EL (cell line): Measurements from ENCODE around the gene ELAC2.
A peak's percentile ranks its signal among the peaks of the same experiment; 100 is the strongest.
"Not testable (repeated sequence)": the region's sequence is repeated elsewhere in the genome, so short reads cannot be mapped to it uniquely, and the experiment has no call there.

ENCODE experiments used
- DNase-seq: peaks from one replicate; pipeline ENCODE4 v3.0.0-alpha.2; 2016

The ELAC2 gene

GRCh38 chr17:12985431-12986293, 32.2 kb downstream of the ELAC2 start:
- no peak for DNase-seq

DNA sequence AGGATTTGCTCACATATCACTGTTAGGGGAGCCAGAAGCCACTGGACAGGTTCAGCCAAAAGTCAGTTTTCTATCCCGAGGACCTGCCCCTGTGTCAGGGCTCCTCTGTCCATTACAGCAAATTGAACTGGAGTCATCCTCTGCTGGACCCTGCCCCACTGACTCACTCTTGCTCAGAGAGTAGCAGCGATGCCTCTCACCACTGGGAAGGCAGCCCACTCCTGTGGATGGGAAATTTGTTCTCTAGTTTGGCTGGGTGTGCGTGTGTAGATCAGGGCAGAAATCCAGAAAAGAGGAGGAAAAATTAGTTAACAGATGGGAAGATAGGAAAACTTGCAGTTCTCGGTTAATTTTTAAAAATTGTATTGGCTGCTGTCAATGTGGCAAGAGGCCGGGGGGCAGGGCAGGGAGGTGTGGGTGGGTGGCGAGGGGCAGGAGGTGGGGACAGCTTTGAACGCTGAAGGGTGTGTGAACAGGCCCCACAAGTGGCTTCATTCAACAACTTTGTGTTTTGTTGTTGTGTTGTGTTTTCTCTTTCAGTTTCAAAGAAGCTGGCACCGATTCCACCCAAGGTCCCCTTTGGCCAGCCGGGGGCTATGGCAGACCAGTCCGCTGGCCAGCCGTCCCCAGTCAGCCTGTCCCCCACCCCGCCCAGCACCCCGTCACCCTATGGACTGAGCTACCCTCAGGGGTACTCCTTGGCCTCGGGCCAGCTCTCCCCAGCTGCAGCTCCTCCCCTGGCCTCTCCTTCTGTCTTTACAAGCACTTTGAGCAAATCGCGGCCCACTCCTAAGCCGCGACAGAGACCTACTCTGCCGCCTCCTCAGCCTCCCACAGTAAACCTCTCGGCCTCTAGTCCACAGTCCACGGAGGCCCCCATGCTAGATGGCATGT, 33.6 kb downstream of the ELAC2 start:
- DNase-seq: peak; percentile 65

- DNase-seq: no peak
Observed at GRCh38 chr17:12982224-12982623, 35.6 kb downstream of the ELAC2 start.

DNA sequence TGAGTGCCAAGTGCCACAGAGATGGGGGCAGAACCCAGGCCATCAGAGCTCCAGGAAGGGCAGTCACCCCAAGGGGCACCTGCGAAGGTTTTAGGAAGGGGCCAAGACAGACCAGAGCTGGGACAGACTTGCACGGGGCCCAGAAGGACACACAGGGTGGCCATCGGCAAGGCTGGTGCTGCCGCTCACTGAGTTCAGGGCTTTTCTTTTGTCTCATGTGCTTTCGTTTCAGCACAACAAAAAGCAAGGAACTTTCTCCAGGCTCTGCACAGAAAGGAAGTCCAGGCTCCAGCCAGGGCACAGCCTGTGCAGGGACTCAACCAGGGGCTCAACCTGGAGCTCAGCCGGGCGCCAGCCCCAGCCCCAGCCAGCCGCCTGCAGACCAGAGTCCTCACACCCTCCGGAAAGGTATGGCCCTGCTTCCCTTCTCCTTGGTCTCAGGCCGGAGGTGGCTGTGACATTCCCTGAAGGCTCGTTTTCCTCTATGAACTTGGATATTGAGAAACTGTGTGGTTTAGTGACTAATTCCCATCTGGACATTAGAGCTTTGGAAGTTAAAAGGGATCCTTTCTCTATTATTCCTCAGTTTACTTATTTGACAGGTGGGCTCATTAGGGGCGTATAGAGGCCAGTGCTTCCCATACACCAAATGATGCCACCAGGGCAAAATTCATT, 37.9 kb downstream of the ELAC2 start:
- no peak for DNase-seq

- no peak for DNase-seq
Observed at GRCh38 chr17:12979246-12979645, 38.6 kb downstream of the ELAC2 start.

GRCh38 chr17:12978787-12979186, 39.0 kb downstream of the ELAC2 start:
- DNase-seq: not testable (repeated sequence)

DNA sequence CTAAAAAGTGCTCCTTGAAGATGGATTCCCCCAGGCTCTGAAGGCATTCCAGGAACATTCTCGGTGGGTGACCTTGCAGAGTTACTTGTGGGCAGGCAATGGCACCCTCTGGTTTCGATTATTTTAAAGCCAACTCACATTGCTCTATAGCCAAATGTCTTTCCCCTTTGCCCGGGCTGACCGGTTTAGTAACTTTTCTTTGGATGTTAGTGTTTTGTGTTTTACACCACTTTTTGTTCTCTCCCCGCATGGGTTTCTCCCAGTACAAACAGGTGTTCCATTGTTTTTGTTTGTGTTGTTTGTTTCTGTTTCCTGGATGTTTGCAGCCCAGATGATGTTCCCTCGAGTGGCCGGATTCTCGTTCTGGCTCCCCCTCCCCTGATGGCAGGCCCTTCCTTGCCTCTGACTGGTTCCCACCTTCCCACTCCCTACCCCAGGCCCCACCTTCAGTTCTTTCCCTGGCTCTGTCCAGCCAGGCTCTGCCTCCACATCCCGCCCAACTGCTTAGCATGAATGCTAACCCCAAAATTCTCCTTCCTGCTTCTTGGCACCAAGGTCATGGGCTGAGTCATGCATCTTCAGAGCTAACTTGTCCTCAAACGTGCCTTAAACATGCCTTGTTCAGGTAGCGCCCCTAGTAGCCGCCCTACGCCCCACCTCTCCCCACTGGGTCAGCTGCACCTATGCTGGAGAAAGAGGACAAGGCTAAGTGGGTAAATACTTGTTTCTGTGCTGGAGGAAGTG, 40.6 kb downstream of the ELAC2 start:
- DNase-seq: peak; percentile 15

DNA sequence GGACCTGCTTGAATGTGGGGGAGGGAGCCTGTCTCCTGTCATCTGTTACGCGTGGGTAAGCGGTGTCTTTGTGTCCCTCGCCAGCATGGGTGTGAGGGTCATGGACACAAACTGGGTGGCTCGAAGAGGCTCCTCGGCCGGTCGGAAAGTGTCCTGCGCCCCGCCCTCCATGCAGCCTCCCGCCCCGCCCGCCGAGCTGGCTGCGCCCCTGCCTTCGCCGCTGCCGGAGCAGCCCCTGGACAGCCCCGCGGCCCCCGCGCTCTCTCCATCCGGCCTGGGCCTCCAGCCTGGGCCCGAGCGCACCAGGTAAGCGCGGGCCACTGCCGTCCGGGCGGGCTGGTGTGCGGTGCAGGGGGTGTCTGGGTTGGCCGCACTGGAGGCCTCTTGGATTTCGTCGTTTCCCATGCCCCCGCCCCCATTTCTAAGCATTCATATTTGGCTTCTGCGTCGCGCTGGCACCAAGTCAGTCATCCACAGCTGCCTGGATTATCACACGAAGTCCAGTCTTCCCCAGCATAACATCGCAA, 43.8 kb downstream of the ELAC2 start:
- no peak for DNase-seq

GRCh38 chr17:12973496-12974004, 44.3 kb downstream of the ELAC2 start:
- DNase-seq: no peak

- DNase-seq: no peak
Observed at GRCh38 chr17:12967962-12968361, 49.9 kb downstream of the ELAC2 start.

DNA sequence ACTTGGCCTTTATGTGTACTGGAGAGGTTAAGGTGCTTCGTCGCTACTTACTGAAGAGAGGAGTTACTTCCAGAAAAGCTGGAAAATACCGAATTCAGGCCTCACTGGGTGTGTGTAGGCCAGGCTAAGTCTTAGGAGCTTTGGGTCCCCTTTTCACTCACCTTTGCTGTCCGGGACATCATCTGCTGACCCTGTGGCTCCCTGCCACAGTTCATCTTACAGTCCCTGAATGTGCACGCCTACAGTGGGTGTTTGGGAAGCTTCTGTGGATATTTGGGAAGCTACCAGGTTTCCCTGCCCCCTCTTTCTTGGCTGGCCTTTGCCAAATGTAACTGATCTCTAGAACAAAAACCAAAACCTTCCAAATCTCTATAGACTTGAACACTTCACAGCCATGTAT, 51.4 kb downstream of the ELAC2 start:
- DNase-seq: no peak

DNA sequence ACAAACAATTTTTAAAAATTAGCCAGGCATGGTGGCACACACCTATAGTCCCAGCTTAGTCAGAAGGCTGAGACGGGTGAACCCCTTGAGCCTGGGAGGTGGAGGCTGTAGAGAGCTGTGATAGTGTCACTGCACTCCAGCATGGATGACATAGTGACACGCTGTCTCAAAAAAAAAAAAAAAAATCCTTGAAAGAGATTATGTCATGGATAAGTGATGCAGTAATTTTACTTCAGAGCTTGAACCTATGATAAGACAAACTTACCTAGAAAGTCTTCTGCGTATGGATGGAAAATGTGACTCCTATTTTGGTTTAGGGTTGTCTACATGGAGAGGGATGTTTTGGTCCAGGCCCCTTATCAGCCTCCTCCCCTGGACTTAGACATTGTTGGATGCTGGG, 51.8 kb downstream of the ELAC2 start:
- no peak for DNase-seq

DNA sequence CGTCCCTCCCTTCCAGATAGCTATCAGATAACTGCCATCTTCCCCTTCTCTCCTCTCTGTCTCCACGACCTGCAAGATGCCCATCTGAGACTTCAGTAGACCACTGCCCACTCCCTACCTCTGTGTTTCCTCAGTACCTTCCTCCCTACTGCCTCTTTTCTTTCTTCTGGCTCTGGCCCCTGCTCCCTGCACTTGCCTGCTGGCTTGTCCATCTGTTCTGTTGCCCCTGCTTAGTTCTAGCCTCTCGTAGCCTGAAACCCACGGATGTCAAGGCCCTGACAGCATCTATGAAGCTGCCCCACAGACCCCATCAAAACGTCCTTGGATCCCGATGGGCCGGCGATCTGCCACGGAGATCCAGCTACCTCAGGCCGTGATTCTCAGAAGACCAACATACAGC, 53.0 kb downstream of the ELAC2 start:
- DNase-seq: no peak

DNA sequence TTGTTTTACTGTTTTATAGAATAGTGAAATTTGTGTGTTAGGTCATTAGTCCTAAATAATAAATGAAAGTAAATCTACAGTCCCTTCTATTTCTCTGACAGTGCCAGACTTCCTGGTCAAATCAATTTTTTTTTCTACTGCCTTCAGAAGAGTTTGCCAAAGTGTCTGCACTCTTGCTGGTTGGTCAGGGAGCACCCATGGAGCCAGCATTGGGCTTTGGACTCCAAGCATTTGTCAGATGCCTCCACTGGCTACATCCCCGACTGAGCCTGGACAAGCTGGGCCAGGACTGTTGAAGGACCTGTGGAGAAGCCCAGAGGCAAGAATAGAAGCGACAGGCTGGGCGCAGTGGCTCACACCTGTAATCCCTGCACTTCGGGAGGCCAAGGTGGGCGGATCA, 53.7 kb downstream of the ELAC2 start:
- no peak for DNase-seq

- DNase-seq: no peak
Observed at GRCh38 chr17:12963505-12963904, 54.3 kb downstream of the ELAC2 start.

GRCh38 chr17:12961655-12962054, 56.2 kb downstream of the ELAC2 start:
- DNase-seq: no peak

- DNase-seq: peak; percentile 24
Observed at GRCh38 chr17:12959441-12959840, 58.4 kb downstream of the ELAC2 start.

- DNase-seq: peak; percentile 40
Observed at GRCh38 chr17:12958786-12959185, 59.0 kb downstream of the ELAC2 start.

GRCh38 chr17:12955521-12955920, 62.3 kb downstream of the ELAC2 start:
- DNase-seq: no peak

DNA sequence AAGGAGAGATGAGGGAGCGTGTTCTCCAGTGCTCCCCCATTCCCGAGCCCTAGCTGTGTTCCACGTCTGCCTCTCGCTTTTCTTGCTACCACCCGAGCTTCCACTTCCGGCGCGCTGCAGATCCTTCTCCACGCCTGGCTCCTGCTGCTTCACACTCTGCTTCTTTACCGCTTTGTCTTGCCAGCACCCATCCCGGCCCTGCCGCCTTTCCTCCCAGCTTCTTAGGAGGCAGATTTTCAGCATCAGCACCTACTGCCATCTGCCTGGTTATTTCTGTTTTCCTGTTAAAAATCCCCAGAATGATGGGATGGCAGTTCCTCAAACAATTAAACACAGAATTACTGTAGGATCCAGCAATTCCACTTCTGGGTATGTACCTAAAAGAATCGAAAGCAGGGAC, 64.7 kb downstream of the ELAC2 start:
- no peak for DNase-seq

- DNase-seq: no peak
Observed at GRCh38 chr17:12952012-12952411, 65.8 kb downstream of the ELAC2 start.

GRCh38 chr17:12947047-12947446, 70.8 kb downstream of the ELAC2 start:
- DNase-seq: no peak
